ENCODE results near the gene CHRNB1.

DNA sequence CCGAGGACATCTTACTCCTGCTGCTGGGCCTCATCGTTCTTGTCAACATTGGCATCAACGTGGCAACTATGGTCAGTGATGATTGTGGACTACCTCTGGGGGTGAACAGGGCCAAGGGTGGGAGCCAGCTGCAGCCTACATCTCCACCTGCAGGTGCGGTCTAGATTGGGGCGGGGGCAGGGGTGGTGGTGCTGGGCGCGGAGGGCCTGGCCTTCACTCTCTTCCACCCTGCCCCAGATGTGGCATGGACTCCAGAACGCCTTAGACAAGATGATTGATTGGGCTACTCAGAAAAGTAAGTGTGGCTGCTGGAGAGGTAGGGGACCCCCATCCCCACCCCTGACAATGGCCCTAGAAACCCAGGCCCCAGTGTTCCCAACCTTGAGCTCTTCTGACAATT, 19.1 kb upstream of the CHRNB1 start:
- TF ChIP-seq, protein P1, sequence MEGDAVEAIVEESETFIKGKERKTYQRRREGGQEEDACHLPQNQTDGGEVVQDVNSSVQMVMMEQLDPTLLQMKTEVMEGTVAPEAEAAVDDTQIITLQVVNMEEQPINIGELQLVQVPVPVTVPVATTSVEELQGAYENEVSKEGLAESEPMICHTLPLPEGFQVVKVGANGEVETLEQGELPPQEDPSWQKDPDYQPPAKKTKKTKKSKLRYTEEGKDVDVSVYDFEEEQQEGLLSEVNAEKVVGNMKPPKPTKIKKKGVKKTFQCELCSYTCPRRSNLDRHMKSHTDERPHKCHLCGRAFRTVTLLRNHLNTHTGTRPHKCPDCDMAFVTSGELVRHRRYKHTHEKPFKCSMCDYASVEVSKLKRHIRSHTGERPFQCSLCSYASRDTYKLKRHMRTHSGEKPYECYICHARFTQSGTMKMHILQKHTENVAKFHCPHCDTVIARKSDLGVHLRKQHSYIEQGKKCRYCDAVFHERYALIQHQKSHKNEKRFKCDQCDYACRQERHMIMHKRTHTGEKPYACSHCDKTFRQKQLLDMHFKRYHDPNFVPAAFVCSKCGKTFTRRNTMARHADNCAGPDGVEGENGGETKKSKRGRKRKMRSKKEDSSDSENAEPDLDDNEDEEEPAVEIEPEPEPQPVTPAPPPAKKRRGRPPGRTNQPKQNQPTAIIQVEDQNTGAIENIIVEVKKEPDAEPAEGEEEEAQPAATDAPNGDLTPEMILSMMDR (conservative IDR thresholded peaks at IDR 0.05; ENCODE audit: low read length): no peak
- TF ChIP-seq EZH2phosphoT487 (IDR thresholded peaks at IDR 0.05; ENCODE audit: borderline replicate concordance, low read depth, low read length): no peak

Measured in OCI-LY7 (cell line).